Subcutaneous abdominal adipose tissue (tissue), 5 donors: Measurements from ENCODE around the gene TBKBP1.
A peak's percentile ranks its signal among the peaks of the same experiment; 100 is the strongest.

Experiments
- H3K27ac ChIP-seq: one replicate; pipeline ENCODE4 v1.7.0; 2013; ENCODE audit warnings: low read depth, mild to moderate bottlenecking, inconsistent platforms, low read length, moderate library complexity
- H3K27me3 ChIP-seq, 5 donors: one replicate each; pipeline ENCODE4 v1.7.0; 2013; ENCODE audit warnings: low read length in 5 of 5, inconsistent platforms in 1 of 5; ENCODE audit not compliant: control insufficient read depth in 5 of 5, insufficient read depth in 4 of 5
- H3K36me3 ChIP-seq, 5 donors: one replicate each; pipeline ENCODE4 v1.7.0; 2013; ENCODE audit warnings: low read length in 5 of 5; ENCODE audit not compliant: control insufficient read depth in 5 of 5, insufficient read depth in 5 of 5
- H3K4me1 ChIP-seq, 5 donors: one replicate each; pipeline ENCODE4 v1.7.0; 2013; ENCODE audit warnings: low read length in 5 of 5, mild to moderate bottlenecking in 3 of 5, moderate library complexity in 1 of 5; ENCODE audit not compliant: control insufficient read depth in 5 of 5, insufficient read depth in 5 of 5
- H3K4me3 ChIP-seq, 5 donors: one replicate each; pipeline ENCODE4 v1.7.0; 2013; ENCODE audit warnings: low read length in 5 of 5, low read depth in 1 of 5
- H3K9ac ChIP-seq, 5 donors: one replicate each; pipeline ENCODE4 v1.7.0; 2013; ENCODE audit warnings: low read length in 5 of 5, mild to moderate bottlenecking in 4 of 5, moderate library complexity in 3 of 5
- H3K9me3 ChIP-seq, 5 donors: one replicate each; pipeline ENCODE4 v1.7.0; 2013; ENCODE audit warnings: low read length in 5 of 5; ENCODE audit not compliant: control insufficient read depth in 5 of 5
- donor health status: healthy.
- donor health status: healthy.
- donor health status: healthy.
- donor health status: healthy.
- donor health status: healthy.

TBKBP1 gene

GRCh38 chr17:47687328-47687690, 6.7 kb upstream of the TBKBP1 start:
- peaks cover 0 to 25% (median 7%) of the 10 kb centered on the region in 5 donors for H3K36me3 ChIP-seq
- H3K4me3 ChIP-seq: no peak overlapping the region
- peaks cover 0 to 32% (median 17%) of the 10 kb centered on the region in 5 donors for H3K4me1 ChIP-seq
- peak overlapping the region; percentile 65 for H3K27ac ChIP-seq
- H3K9me3 ChIP-seq: no peaks in the 10 kb centered on the region
- no peak overlapping the region for H3K9ac ChIP-seq
- no peaks in the 10 kb centered on the region for H3K27me3 ChIP-seq

GRCh38 chr17:47687748-47688147, 6.2 kb upstream of the TBKBP1 start:
- peaks cover 0 to 21% (median 3%) of the 10 kb centered on the region in 5 donors for H3K36me3 ChIP-seq
- no peaks in the 10 kb centered on the region for H3K27me3 ChIP-seq
- peak overlapping the region; percentile 65 for H3K27ac ChIP-seq
- H3K9ac ChIP-seq: no peak overlapping the region
- no peak overlapping the region for H3K4me3 ChIP-seq
- H3K9me3 ChIP-seq: no peaks in the 10 kb centered on the region
- H3K4me1 ChIP-seq: peaks cover 0 to 32% (median 21%) of the 10 kb centered on the region in 5 donors

- no peak overlapping the region for H3K27ac ChIP-seq
- H3K4me3 ChIP-seq: no peak overlapping the region
- peaks cover 5 to 40% (median 34%) of the 10 kb centered on the region in 5 donors for H3K4me1 ChIP-seq
These were observed 3.8 kb upstream of the TBKBP1 start for GRCh38 chr17:47690121-47690520.

GRCh38 chr17:47692137-47692894, 1.6 kb upstream of the TBKBP1 start:
- Histone ChIP-seq H3K4me1 (peaks cover 5 to 48% (median 38%) of the 10 kb centered on the region in 5 donors), H3K4me3 (no peak overlapping the region), H3K36me3 (peaks cover 0 to 13% (median 8%) of the 10 kb centered on the region in 5 donors), H3K9ac (no peak overlapping the region), H3K9me3 (no peaks in the 10 kb centered on the region), H3K27me3 (no peaks in the 10 kb centered on the region), H3K27ac (no peak overlapping the region)

More at GRCh38 chr17:47690121-47690520, 3.8 kb upstream of the TBKBP1 start:
- no peak overlapping the region for H3K9ac ChIP-seq
- no peaks in the 10 kb centered on the region for H3K9me3 ChIP-seq
- peaks cover 0 to 12% (median 0%) of the 10 kb centered on the region in 5 donors for H3K36me3 ChIP-seq
- H3K27me3 ChIP-seq: no peaks in the 10 kb centered on the region

GRCh38 chr17:47692895-47693730, 848 bp upstream of the TBKBP1 start:
- H3K4me3 ChIP-seq: peak overlapping the region; percentile 57 to 79 (median 64)
- H3K4me1 ChIP-seq: peaks cover 5 to 46% (median 31%) of the 10 kb centered on the region in 5 donors
- H3K27me3 ChIP-seq: no peaks in the 10 kb centered on the region
- H3K36me3 ChIP-seq: peaks cover 0 to 15% (median 10%) of the 10 kb centered on the region in 5 donors
- no peaks in the 10 kb centered on the region for H3K9me3 ChIP-seq
- peak overlapping the region in 4 of 5 donors; percentile 35 to 56 (median 50) for H3K9ac ChIP-seq
- H3K27ac ChIP-seq: no peak overlapping the region

- H3K4me1 ChIP-seq: peaks cover 5 to 49% (median 31%) of the 10 kb centered on the region in 5 donors
- no peaks in the 10 kb centered on the region for H3K27me3 ChIP-seq
- H3K4me3 ChIP-seq: peak overlapping the region; percentile 71 to 79 (median 75)
- peak overlapping the region; percentile 67 to 86 (median 76) for H3K9ac ChIP-seq
- peak overlapping the region; percentile 89 for H3K27ac ChIP-seq
- H3K9me3 ChIP-seq: no peaks in the 10 kb centered on the region
- peaks cover 0 to 26% (median 15%) of the 10 kb centered on the region in 5 donors for H3K36me3 ChIP-seq
These were observed 844 bp downstream of the TBKBP1 start for GRCh38 chr17:47694581-47695428.

- Histone ChIP-seq H3K4me1 (peaks cover 5 to 45% (median 31%) of the 10 kb centered on the region in 5 donors), H3K36me3 (peaks cover 0 to 31% (median 20%) of the 10 kb centered on the region in 5 donors), H3K27ac (peak overlapping the region; percentile 89), H3K4me3 (peak overlapping the region; percentile 71 to 79 (median 75)), H3K9ac (peak overlapping the region; percentile 11 to 81 (median 76)), H3K27me3 (no peaks in the 10 kb centered on the region), H3K9me3 (no peaks in the 10 kb centered on the region)
These were observed 1.7 kb downstream of the TBKBP1 start for GRCh38 chr17:47695429-47696376.

- H3K9me3 ChIP-seq: no peaks in the 10 kb centered on the region
- H3K27me3 ChIP-seq: no peaks in the 10 kb centered on the region
- H3K36me3 ChIP-seq: peaks cover 0 to 43% (median 26%) of the 10 kb centered on the region in 5 donors
- peak overlapping the region; percentile 89 for H3K27ac ChIP-seq
- peaks cover 5 to 45% (median 31%) of the 10 kb centered on the region in 5 donors for H3K4me1 ChIP-seq
- H3K4me3 ChIP-seq: peak overlapping the region in 3 of 5 donors; percentile 71 to 79 (median 75)
- peak overlapping the region in 2 of 5 donors; percentile 11 to 76 for H3K9ac ChIP-seq
These were observed 3.0 kb downstream of the TBKBP1 start for GRCh38 chr17:47696717-47697642.
